Vein endothelial cell (primary cell): Measurements from ENCODE around the gene RGS7. TPM values are rescaled to one million over a fixed set of nuclear protein-coding genes. Genes with fewer than 3 reads are reported as not detected.

ENCODE experiments used
- small RNA-seq: library from RNA; depleted of rRNA; stranded (forward); fragments of <200 nt; gene quantifications from one replicate; pipeline ENCODE3, GENCODE V24; 2012
- total RNA-seq: library from RNA; depleted of rRNA; stranded (reverse); fragments of >200 nt; gene quantifications from 2 replicates; pipeline ENCODE4 v1.2.3, GENCODE V29; 2012

The RGS7 gene
- total RNA-seq, result 0.57 and 2.3 TPM in 2 replicates

GRCh38 chr1:241356519-241357365 lies at the start of gene RGS7:
TSS of gene RGS7 (minus strand) at chr1:241357205.

Small RNAs within 50 kb of the gene (small RNA-seq; reads per million reads assigned to genes)
- gene MIR3123, result not detected

Other genes starting within 250 kb of the RGS7 start
- gene FH, start 162.6 kb upstream of the RGS7 start, total RNA-seq, result 125 and 133 TPM in 2 replicates
- not detected in 2 replicates for gene KMO, start 175.2 kb upstream of the RGS7 start, total RNA-seq